HEK293T (cell line): ENCODE data around the gene MMP3.

Source experiments
- ARNT ChIP-seq: fragments of 450-650 bp; IDR thresholded peaks from 2 replicates; pipeline ENCODE4 v1.6.1; 2017; ENCODE audit warnings: mild to moderate bottlenecking
- ELF4 ChIP-seq: fragments of 450-650 bp; IDR thresholded peaks from 2 replicates; pipeline ENCODE4 v1.6.1; 2017; ENCODE audit warnings: antibody characterized with exemption
- FOXA1 ChIP-seq: fragments of 450-650 bp; IDR thresholded peaks from 2 replicates; pipeline ENCODE4 v1.6.1; 2016; ENCODE audit warnings: mild to moderate bottlenecking
- FOXK2 ChIP-seq: fragments of 450-650 bp; IDR thresholded peaks from 2 replicates; pipeline ENCODE4 v1.6.1; 2016; ENCODE audit warnings: mild to moderate bottlenecking
- TARDBP ChIP-seq: fragments of 450-650 bp; IDR thresholded peaks from 2 replicates; pipeline ENCODE4 v1.6.1; 2016
- ZNF384 ChIP-seq: fragments of 450-650 bp; IDR thresholded peaks from 2 replicates; pipeline ENCODE4 v1.6.1; 2016

DNA sequence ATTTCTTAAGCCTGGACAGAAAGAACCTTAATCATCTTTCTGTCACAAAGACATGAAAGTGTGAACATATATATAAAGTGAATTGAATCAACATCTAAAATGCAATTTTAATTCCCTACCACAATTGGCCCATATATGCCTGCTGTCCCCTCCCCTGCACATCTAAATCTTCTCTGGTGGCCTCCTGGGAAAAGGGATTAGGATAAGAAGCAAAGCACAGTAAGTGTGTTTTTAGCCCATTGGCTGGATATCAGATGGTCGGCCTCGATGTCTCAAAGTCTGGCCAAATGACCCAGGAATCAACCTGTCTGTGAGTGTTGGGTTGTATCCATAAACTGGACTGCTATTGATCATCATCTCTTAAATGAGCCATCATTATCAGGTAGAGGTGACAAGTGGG lies 5.8 kb downstream of the MMP3 start:
- no peak for TF ChIP-seq FOXK2
- no peak for TF ChIP-seq ELF4
- TF ChIP-seq ARNT, result no peak
- no peak for TF ChIP-seq ZNF384
- TF ChIP-seq FOXA1, result no peak
- no peak for TF ChIP-seq TARDBP
